Nephron progenitor cell (in vitro differentiated cells): ENCODE results near the gene AMDHD2.

Experiments
- DNase-seq: peaks from one replicate; pipeline ENCODE4 v3.0.0; 2021
- H3K27ac Mint-ChIP-seq: 2 replicates; pipeline ENCODE4 v1.8.0; 2021; ENCODE audit warnings: mild to moderate bottlenecking, moderate library complexity, mixed read lengths
- H3K27me3 Mint-ChIP-seq: 2 replicates; pipeline ENCODE4 v1.8.0; 2021; ENCODE audit warnings: mild to moderate bottlenecking, low read depth, mixed read lengths; ENCODE audit not compliant: poor library complexity
- H3K36me3 Mint-ChIP-seq: 2 replicates; pipeline ENCODE4 v1.8.0; 2021; ENCODE audit warnings: low read depth, mixed read lengths
- H3K4me1 Mint-ChIP-seq: 2 replicates; pipeline ENCODE4 v1.8.0; 2021; ENCODE audit warnings: mixed read lengths
- H3K4me3 Mint-ChIP-seq: 2 replicates; pipeline ENCODE4 v1.8.0; 2021; ENCODE audit warnings: mild to moderate bottlenecking, moderate library complexity, mixed read lengths
- H3K9me3 Mint-ChIP-seq: 2 replicates; pipeline ENCODE4 v1.8.0; 2021; ENCODE audit warnings: mild to moderate bottlenecking, moderate library complexity, mixed read lengths
- TF ChIP-seq, protein P1 (sequence below): fragments of 200-600 bp; sonication (generic); IDR thresholded peaks from 2 replicates; pipeline ENCODE4 v1.5.0; 2021; ENCODE audit warnings: antibody characterized with exemption

Gene AMDHD2

DNA sequence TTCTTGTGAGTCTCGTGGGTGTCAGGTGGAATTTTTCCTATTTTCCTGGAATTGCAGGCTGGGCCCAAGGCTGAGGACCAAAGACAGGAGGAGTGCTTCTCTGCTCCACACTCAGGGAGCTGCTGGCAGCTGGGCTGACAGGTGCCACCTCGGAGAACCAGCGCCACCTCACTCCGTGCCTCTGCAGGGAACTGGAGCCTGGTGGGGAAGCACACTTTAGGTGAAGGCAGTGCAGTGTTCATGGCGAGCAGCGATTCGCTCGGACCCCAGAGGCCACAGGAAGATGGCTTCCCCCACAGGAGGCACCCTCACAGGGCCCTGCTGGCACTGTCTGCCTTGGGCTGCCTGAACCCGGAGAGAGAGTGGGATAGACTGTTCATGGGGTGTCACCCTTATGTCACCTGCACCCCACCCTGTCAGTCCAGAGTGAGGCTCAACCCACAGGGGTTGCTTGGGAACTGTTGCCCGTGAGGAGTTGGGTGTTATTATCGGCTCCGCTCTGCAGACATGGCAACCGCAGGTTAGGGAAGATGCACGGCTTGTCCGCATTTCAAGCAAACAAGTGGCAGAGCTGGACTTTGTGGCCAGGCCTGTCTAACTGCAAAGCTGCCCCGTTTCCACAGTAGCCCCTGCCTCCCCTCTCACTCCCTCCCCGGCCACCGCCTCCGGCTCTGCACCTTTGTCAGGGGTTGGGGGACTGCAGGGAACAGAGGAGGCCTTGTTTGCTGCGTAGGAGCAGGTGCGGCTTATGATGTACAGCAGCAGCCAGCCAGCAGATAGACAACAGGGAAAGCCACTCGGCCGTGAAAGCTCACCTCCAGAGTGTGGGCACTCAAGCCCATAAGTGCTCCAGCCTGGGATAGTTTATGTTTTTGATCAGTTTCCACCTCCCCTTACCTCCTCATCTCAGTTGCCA is 29.7 kb upstream of the AMDHD2 start:
- Mint-ChIP-seq H3K4me3 (no peak overlapping the region), H3K4me1 (peaks cover 34% of the 10 kb centered on the region), H3K36me3 (no peaks in the 10 kb centered on the region), H3K27me3 (no peaks in the 10 kb centered on the region), H3K9me3 (no peaks in the 10 kb centered on the region), H3K27ac (no peak overlapping the region)
- no peak for DNase-seq
- TF ChIP-seq, protein P1, sequence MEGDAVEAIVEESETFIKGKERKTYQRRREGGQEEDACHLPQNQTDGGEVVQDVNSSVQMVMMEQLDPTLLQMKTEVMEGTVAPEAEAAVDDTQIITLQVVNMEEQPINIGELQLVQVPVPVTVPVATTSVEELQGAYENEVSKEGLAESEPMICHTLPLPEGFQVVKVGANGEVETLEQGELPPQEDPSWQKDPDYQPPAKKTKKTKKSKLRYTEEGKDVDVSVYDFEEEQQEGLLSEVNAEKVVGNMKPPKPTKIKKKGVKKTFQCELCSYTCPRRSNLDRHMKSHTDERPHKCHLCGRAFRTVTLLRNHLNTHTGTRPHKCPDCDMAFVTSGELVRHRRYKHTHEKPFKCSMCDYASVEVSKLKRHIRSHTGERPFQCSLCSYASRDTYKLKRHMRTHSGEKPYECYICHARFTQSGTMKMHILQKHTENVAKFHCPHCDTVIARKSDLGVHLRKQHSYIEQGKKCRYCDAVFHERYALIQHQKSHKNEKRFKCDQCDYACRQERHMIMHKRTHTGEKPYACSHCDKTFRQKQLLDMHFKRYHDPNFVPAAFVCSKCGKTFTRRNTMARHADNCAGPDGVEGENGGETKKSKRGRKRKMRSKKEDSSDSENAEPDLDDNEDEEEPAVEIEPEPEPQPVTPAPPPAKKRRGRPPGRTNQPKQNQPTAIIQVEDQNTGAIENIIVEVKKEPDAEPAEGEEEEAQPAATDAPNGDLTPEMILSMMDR = no peak

DNA sequence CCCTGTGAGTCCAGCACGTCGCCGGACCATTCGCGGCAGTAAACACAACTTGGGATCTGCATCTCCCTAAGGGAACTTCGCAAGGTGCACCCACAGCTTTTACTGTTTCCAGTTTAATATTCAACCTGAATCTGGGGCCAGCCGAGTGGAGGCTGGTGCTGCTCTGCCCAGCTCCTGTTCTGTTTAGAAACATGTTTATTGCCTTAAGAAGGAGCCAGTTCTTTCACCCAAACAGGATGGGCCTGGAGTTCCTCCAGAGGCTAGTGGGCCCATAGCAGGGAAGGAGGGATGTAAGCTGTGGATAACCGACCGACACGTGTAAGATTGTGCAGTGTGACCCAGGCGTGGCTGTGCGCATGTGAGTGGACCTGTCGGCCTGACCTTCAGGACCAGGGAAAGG is 27.9 kb upstream of the AMDHD2 start:
- H3K4me1 Mint-ChIP-seq = peaks cover 28% of the 10 kb centered on the region
- H3K9me3 Mint-ChIP-seq = no peaks in the 10 kb centered on the region
- no peaks in the 10 kb centered on the region for H3K27me3 Mint-ChIP-seq
- H3K4me3 Mint-ChIP-seq = no peak overlapping the region
- no peak overlapping the region for H3K27ac Mint-ChIP-seq
- TF ChIP-seq, protein P1 = no peak
- peaks cover under 1% of the 10 kb centered on the region for H3K36me3 Mint-ChIP-seq
- no peak for DNase-seq

DNA sequence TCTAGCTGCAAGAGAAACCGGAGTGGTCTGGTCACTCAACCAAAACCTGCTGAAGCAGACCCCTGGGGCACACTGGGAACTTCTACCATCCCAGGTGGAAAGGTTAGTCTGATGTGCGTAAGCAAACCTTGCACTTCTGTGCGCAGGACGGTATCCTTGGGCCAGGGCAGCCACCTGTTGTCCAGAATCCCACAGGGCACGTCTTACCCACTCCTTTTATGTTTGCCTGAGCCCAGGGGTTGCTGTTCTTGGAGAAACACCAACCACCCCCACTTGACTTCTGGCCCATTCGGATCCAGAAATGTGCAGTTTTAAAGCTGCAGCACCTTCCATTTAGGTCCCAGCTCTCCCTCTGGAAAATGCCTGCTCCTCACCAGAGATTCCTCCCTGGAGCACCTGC is 26.6 kb upstream of the AMDHD2 start:
- Mint-ChIP-seq H3K4me3 (no peak overlapping the region), H3K27me3 (no peaks in the 10 kb centered on the region), H3K9me3 (no peaks in the 10 kb centered on the region), H3K27ac (no peak overlapping the region), H3K4me1 (peaks cover 27% of the 10 kb centered on the region), H3K36me3 (peaks cover 6% of the 10 kb centered on the region)
- TF ChIP-seq, protein P1 = no peak
- DNase-seq = no peak

DNA sequence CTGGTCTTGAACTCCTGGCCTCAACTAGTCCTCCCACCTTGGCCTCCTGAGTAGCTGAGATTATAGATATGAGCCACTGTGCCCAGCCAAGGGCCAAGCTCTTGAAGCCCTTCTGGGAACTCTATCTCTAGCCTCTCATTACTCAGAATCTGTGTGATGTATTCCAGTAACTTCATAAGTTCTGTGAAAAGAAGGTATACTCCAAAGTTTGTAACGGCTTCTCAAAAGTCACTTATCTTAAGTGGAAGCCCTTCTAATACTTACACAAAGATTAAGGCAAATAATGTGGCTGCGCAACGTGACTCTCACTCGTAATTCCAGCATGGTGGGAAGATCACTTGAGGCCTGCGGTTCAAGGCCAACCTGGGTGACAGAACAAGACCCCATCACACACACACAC is 25.6 kb upstream of the AMDHD2 start:
- no peak overlapping the region for H3K4me3 Mint-ChIP-seq
- TF ChIP-seq, protein P1 = no peak

DNA sequence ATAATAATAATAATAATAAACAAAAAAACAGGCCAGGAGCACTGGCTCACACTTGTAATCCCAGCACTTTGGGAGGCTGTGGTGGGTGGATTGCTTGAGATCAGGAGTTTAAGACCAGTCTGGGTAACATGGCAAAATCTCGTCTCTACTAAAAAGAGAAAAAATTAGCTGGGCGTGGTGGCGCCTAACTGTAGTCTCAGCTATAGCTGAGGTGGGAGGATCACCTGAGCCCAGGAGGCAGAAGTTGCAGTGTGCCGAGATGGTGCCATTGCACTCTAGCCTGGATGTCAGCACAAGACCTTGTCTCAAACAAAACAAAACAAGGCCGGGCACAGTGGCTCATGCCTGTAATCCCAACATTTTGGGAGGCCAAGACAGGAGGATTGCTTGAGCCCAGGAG is 25.1 kb upstream of the AMDHD2 start:
- H3K27ac Mint-ChIP-seq = no peak overlapping the region
- H3K36me3 Mint-ChIP-seq = peaks cover 6% of the 10 kb centered on the region
- H3K4me3 Mint-ChIP-seq = no peak overlapping the region
- H3K9me3 Mint-ChIP-seq = no peaks in the 10 kb centered on the region
- peaks cover 27% of the 10 kb centered on the region for H3K4me1 Mint-ChIP-seq
- no peak for DNase-seq
- TF ChIP-seq, protein P1 = no peak
- peaks cover 3% of the 10 kb centered on the region for H3K27me3 Mint-ChIP-seq

More for the DNA sequence above, 25.6 kb upstream of the AMDHD2 start:
- DNase-seq = no peak
- H3K27me3 Mint-ChIP-seq = peaks cover 3% of the 10 kb centered on the region
- no peak overlapping the region for H3K27ac Mint-ChIP-seq
- no peaks in the 10 kb centered on the region for H3K9me3 Mint-ChIP-seq
- H3K4me1 Mint-ChIP-seq = peaks cover 27% of the 10 kb centered on the region
- H3K36me3 Mint-ChIP-seq = peaks cover 6% of the 10 kb centered on the region
